NT2/D1 (cell line): Measurements from ENCODE around the gene NLRC5.

Experiments used
- SUZ12 ChIP-seq: IDR thresholded peaks from 2 replicates; pipeline ENCODE4 v1.6.1; 2011; ENCODE audit not compliant: insufficient read length, insufficient read depth; ENCODE audit errors: extremely low read depth
- YY1 ChIP-seq: IDR thresholded peaks from 2 replicates; pipeline ENCODE4 v1.6.1; 2011; ENCODE audit not compliant: insufficient read length, insufficient read depth

DNA sequence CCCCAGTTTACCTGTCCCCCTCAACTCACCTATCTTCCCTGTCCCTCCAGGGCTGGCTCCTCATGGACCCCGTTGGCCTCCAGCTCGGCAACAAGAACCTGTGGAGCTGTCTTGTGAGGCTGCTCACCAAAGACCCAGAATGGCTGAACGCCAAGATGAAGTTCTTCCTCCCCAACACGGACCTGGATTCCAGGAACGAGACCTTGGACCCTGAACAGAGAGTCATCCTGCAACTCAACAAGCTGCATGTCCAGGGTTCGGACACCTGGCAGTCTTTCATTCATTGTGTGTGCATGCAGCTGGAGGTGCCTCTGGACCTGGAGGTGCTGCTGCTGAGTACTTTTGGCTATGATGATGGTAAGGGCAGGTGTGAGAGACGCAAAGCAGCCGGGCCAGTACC, 31.3 kb downstream of the NLRC5 start:
- no peak for TF ChIP-seq YY1
- no peak for TF ChIP-seq SUZ12
